Kidney (tissue), 14 donors: ENCODE results near the gene MTAP. TPM values are rescaled to one million over a fixed set of nuclear protein-coding genes. Genes with fewer than 3 reads are reported as not detected.
A peak's percentile ranks its signal among the peaks of the same experiment; 100 is the strongest.

Experiments
- DNase-seq, 5 donors: peaks; one replicate each; pipeline ENCODE4 v3.0.0-alpha.2; 2013 to 2020
- FAIRE-seq: peaks from 2 replicates; lab custom pipeline; 2012; peaks lifted over from hg19 to GRCh38; lab: Jason Lieb, UNC
- H3K27ac ChIP-seq, 2 donors: one replicate each; pipeline ENCODE4 v1.7.0; 2013; ENCODE audit warnings: low read depth in 2 of 2, low read length in 2 of 2, inconsistent platforms in 1 of 2
- H3K27me3 ChIP-seq: one replicate; pipeline ENCODE4 v1.7.1; 2013; ENCODE audit warnings: low read length, inconsistent platforms; ENCODE audit not compliant: control insufficient read depth, insufficient read depth
- H3K36me3 ChIP-seq, 3 donors: one replicate each; pipeline versions ENCODE4 v1.7.0 to v1.7.1; 2013; ENCODE audit warnings: low read length in 3 of 3, control low read depth in 1 of 3, inconsistent platforms in 1 of 3; ENCODE audit not compliant: insufficient read depth in 3 of 3, control insufficient read depth in 2 of 3
- H3K4me1 ChIP-seq, 3 donors: one replicate each; pipeline versions ENCODE4 v1.7.0 to v1.7.1; 2013; ENCODE audit warnings: low read length in 3 of 3, inconsistent platforms in 1 of 3, low read depth in 1 of 3; ENCODE audit not compliant: control insufficient read depth in 2 of 3, insufficient read depth in 2 of 3
- H3K4me3 ChIP-seq, 3 donors: one replicate each; pipeline versions ENCODE4 v1.7.0 to v1.8.1; 2013; ENCODE audit warnings: low read length in 3 of 3, control low read depth in 1 of 3, inconsistent platforms in 1 of 3
- H3K9ac ChIP-seq, 3 donors: one replicate each; pipeline versions ENCODE4 v1.7.0 to v1.7.1; 2013; ENCODE audit warnings: low read length in 3 of 3, control low read depth in 1 of 3, inconsistent platforms in 1 of 3
- H3K9me3 ChIP-seq, 3 donors: one replicate each; pipeline versions ENCODE4 v1.7.0 to v1.7.1; 2013; ENCODE audit warnings: low read length in 3 of 3, control low read depth in 1 of 3, inconsistent platforms in 1 of 3; ENCODE audit not compliant: control insufficient read depth in 2 of 3, insufficient read depth in 1 of 3
- intact Hi-C: fragments of 100-400 bp; cut with DNase I; formaldehyde crosslinking; loops from one replicate; pipeline ENCODE4 v1.11.1; 2022
- polyA plus RNA-seq: library from polyadenylated mRNA; stranded (reverse); fragments of 350-450 nt; fragmentation: Illumina TruSeq; extraction: RNeasy Lipid Tissue Mini Kit (QIAGEN cat#74804); gene quantifications from one replicate; pipeline ENCODE4 v1.2.3, GENCODE V29; 2014; ENCODE audit warnings: low read depth, low replicate concordance; ENCODE audit not compliant: insufficient read depth
- total RNA-seq: library from RNA; stranded (reverse); fragmentation: NEBNext Ultra II Directional; extraction: Animal tissue kit (Norgen Biotek cat#: 25700); gene quantifications from one replicate; pipeline ENCODE4 v1.2.1, GENCODE V29; 2021
- TF ChIP-seq, protein P1 (sequence below): IDR thresholded peaks from 3 replicates; pipeline ENCODE4 v1.5.1; 2012; ENCODE audit warnings: mild to moderate bottlenecking, moderate library complexity, borderline replicate concordance; ENCODE audit not compliant: insufficient read depth; ENCODE audit errors: extremely low read depth
- donor health status: control.
- donor health status: control.
- donor health status: control.
- donor health status: control.
- donor health status: control.
- donor health status: DM: yes; HTN: yes; CAD: no.
- donor health status: Normal renal cell carcinoma (clear cell type).

Gene MTAP
- total and polyA plus RNA-seq, 2 donors from 2014 or later: 11.2 to 42.4 TPM

DNA sequence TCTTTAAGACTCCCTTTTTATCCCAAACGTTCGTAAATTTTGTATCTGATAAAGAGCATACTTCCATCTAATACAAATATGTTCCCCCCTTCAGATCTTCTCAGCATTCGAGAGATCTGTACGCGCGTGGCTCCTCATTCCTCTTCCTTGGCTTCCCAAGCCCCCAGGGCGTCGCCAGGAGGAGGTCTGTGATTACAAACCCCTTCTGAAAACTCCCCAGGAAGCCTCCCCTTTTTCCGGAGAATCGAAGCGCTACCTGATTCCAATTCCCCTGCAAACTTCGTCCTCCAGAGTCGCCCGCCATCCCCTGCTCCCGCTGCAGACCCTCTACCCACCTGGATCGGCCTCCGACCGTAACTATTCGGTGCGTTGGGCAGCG, 171.9 kb downstream of the MTAP start:
- H3K9me3 ChIP-seq: no peaks in the 10 kb centered on the region
- DNase-seq (no peak), FAIRE-seq (no peak)
- H3K4me3 ChIP-seq: no peak overlapping the region
- intact Hi-C loops: no loop called here
- no peak overlapping the region for H3K27ac ChIP-seq
- peaks cover 75% of the 10 kb centered on the region for H3K27me3 ChIP-seq
- no peak overlapping the region for H3K9ac ChIP-seq
- no peaks in the 10 kb centered on the region for H3K36me3 ChIP-seq
- TF ChIP-seq, protein P1, sequence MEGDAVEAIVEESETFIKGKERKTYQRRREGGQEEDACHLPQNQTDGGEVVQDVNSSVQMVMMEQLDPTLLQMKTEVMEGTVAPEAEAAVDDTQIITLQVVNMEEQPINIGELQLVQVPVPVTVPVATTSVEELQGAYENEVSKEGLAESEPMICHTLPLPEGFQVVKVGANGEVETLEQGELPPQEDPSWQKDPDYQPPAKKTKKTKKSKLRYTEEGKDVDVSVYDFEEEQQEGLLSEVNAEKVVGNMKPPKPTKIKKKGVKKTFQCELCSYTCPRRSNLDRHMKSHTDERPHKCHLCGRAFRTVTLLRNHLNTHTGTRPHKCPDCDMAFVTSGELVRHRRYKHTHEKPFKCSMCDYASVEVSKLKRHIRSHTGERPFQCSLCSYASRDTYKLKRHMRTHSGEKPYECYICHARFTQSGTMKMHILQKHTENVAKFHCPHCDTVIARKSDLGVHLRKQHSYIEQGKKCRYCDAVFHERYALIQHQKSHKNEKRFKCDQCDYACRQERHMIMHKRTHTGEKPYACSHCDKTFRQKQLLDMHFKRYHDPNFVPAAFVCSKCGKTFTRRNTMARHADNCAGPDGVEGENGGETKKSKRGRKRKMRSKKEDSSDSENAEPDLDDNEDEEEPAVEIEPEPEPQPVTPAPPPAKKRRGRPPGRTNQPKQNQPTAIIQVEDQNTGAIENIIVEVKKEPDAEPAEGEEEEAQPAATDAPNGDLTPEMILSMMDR: no peak
- H3K4me1 ChIP-seq: peaks cover 0 to 11% (median 5%) of the 10 kb centered on the region in 3 donors

DNA sequence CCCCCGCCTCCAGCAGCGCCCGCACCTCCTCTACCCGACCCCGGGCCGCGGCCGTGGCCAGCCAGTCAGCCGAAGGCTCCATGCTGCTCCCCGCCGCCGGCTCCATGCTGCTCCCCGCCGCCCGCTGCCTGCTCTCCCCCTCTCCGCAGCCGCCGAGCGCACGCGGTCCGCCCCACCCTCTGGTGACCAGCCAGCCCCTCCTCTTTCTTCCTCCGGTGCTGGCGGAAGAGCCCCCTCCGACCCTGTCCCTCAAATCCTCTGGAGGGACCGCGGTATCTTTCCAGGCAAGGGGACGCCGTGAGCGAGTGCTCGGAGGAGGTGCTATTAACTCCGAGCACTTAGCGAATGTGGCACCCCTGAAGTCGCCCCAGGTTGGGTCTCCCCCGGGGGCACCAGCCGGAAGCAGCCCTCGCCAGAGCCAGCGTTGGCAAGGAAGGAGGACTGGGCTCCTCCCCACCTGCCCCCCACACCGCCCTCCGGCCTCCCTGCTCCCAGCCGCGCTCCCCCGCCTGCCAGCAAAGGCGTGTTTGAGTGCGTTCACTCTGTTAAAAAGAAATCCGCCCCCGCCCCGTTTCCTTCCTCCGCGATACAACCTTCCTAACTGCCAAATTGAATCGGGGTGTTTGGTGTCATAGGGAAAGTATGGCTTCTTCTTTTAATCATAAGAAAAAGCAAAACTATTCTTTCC, 172.4 kb downstream of the MTAP start:
- no peak overlapping the region for H3K9ac ChIP-seq
- intact Hi-C loops: no loop called here
- TF ChIP-seq, protein P1: no peak
- H3K36me3 ChIP-seq: no peaks in the 10 kb centered on the region
- peaks cover 74% of the 10 kb centered on the region for H3K27me3 ChIP-seq
- no peaks in the 10 kb centered on the region for H3K9me3 ChIP-seq
- H3K4me3 ChIP-seq: peak overlapping the region in 1 of 3 donors; percentile 12
- DNase-seq (peak in 4 of 5 donors; percentile 49 to 78 (median 54)), FAIRE-seq (no peak)
- peaks cover 0 to 11% (median 5%) of the 10 kb centered on the region in 3 donors for H3K4me1 ChIP-seq
- H3K27ac ChIP-seq: no peak overlapping the region

DNA sequence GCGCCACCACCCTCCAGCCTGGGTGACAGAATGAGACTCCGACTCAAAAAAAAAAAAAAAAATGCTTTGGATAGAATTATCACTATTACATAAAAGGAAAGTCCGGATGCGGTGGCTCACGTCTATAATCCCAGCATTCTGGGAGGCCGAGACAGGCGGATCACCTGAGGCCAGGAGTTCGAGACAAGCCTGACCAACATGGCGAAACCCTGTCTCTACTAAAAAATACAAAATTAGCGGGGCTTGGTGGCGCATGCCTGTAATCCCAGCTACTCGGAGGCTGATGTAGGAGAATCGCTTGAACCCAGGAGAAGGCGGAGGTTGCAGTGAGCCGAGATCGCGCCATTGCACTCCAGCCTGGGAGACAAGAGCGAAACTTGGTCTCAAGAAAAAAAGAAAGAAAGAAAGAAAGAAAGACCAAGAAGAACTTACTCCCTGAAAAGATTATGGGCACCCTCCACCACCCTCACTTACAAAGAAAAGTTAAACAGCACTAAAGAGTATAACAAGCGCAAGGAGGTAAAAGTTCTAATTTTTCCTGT, 174.0 kb downstream of the MTAP start:
- no peak for FAIRE-seq
- Histone ChIP-seq H3K4me1 (peaks cover 0 to 6% (median 5%) of the 10 kb centered on the region in 3 donors), H3K9me3 (no peaks in the 10 kb centered on the region), H3K27me3 (peaks cover 66% of the 10 kb centered on the region), H3K27ac (no peak overlapping the region), H3K36me3 (no peaks in the 10 kb centered on the region), H3K9ac (no peak overlapping the region), H3K4me3 (no peak overlapping the region)
- intact Hi-C loops: no loop called here
- DNase-seq: no peak
- TF ChIP-seq, protein P1: no peak
